GM18520 (cell line): ENCODE data around the gene DCT.

Source experiments
- ATAC-seq: cut with Tn5 transposase; IDR thresholded peaks from one replicate; pipeline ENCODE4 v1.9.1; 2021; ENCODE audit not compliant: unreplicated experiment

Gene DCT

GRCh38 chr13:94454906-94455305, 24.6 kb downstream of the DCT start:
- ATAC-seq = no peak

GRCh38 chr13:94454334-94454733, 25.1 kb downstream of the DCT start:
- no peak for ATAC-seq

- ATAC-seq = no peak
Observed at GRCh38 chr13:94444826-94445225, 34.7 kb downstream of the DCT start.

DNA sequence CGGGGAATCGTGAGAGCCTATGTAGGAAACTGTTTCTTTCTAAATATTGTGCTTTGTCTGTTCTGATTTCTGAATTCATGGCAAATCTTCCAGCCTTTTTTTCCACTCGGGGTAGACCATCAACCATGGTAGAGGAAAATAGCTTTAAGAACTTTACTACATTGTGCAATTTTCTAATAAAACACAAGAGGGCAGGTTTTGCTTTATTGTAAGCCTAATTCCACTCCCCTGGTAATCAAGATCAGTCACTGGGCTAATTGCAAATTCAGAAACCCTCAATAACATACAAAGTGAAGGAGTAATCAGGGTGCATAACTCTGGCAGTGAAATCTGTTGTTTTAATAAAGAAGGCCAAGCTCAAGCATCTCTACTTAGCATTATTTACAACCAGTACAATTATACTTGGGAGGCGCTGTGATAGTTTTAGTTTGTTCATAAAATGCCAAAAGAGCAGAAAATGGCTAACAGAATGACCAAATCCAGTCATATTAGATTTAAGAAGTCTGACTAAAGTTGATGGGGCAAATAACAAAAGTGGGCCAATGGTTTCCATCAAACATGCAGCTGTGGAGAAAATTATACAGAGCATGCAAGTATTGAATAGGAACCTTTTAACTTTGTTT, 43.8 kb downstream of the DCT start:
- ATAC-seq = no peak

DNA sequence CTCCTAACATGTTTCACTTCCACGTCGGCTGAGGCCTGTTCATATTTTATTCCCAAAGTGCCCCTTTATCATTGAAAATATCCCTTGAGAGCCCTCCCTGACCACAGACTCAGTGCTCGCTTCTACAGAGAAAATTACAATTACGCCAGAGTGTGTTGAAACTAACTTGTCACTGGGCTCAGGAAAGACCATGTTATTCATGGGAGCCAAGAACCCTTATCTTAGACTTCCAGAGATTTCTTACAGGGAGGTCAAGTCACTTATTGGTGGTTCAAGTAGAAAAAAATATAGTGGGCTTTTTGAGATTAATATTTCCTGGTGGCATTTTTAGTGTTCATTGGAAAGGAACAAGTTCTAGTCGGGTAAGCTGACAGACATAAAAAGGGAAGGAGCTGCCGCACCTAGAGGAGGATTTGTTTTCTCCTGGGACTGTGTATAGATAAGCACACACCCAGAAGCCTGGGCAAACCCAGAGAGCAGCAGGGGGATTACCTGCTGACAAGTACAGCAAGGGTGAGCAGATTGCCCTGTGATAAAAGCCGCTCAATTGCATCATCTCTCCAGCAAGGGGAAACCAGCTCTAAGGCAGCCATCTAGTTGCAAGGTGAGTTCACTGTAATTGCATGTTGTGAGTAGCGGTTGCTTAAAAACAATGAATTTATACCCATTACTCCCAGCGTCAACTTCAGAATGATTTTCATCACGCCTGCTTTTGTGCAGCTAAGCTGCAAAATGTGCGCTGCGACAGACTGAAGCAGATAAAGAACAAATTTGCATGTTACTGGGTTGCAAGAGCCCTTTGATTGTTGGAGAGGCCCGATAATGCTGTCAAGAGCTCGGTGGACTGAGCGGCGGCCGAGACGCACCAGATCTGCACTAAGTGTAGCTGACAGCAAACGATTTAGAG, 46.2 kb downstream of the DCT start:
- ATAC-seq = peak; percentile 60

GRCh38 chr13:94431987-94432386, 47.5 kb downstream of the DCT start:
- no peak for ATAC-seq

DNA sequence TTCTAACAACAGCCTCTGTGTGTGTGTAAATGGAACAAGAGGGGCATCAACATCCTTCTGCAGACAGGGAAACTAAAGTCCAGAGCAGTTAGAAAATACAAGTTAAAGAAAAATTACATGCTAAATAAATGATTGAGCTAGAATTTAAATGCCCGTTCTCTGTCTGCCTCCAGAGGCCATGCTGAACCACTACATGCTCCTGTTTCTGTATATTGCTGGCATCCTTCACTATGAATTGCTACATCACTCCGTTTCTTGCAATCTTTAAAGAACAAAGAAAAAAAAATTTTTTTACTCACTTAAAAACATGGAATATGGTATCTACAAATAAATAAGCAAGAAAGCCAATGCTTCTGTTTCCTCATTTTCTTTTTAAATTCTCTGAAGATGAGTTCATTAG, 47.9 kb downstream of the DCT start:
- no peak for ATAC-seq

GRCh38 chr13:94427313-94427953, 52.0 kb downstream of the DCT start:
- no peak for ATAC-seq

DNA sequence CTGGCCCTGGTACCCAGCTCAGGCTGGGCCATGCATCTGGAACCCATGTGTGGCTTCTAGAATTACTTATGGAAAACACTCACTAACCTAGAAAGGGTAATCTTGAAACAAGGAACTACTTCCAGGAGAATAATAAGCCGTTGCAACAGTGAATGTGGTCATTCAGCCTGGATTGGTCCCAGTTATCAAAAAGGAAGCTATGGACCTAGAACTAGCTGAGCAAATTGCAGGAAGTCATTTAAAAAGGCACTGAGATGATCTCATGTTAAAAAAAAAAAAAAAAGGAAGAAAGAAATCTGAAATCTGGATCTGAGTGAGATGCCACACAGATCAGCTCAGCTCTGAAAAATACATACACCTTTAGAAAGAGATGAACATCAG, 59.6 kb downstream of the DCT start:
- no peak for ATAC-seq

- peak; percentile 47 for ATAC-seq
Observed at GRCh38 chr13:94419304-94419924, 60.1 kb downstream of the DCT start.

DNA sequence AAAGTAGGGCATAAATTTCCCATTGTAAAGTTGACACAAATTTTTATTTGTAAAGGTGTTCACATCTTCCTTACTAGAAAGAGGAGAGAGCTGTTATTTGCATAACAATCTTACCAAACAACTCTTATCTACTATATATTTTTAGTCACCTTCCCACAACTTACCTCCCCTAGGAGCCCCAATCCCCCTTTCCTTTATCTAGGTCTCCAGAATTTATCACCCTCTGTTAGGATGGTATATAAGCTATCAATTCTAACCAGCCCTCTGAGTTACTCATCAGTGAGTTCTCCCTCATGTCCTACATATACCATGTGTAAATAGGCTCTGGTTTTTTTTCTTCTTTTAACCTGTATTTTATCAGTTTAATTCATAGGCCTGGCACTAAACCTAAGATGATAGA, 62.2 kb downstream of the DCT start:
- ATAC-seq = no peak

DNA sequence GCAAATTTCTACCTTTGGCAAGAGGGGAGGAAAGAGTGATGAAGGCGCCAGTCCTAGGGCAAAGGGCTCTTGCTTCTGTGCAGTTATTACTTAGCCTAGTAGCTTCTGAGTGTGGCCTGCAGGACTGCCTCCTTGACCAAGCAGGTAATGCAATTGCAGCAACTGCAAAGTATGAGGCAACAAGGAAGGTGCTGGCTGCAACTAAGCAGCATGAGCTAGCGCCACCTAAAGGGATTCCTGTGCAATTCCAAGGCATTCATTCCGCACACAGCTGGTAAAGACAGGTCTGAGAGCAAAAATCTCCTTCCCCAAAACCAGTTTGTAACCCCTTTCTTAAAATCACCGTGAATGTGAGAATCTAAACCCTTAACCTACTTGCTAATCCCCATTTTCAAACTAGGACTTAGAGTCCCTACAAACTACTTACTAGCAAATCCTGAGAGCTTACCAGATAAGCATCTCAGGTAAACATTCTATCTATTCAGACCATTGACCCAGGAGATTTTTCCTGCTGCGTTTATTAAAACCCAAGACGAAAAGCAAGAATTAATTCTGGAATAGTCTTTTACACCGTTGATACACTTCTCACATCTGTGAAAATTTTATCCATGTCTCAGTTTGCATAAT, 62.9 kb downstream of the DCT start:
- no peak for ATAC-seq

DNA sequence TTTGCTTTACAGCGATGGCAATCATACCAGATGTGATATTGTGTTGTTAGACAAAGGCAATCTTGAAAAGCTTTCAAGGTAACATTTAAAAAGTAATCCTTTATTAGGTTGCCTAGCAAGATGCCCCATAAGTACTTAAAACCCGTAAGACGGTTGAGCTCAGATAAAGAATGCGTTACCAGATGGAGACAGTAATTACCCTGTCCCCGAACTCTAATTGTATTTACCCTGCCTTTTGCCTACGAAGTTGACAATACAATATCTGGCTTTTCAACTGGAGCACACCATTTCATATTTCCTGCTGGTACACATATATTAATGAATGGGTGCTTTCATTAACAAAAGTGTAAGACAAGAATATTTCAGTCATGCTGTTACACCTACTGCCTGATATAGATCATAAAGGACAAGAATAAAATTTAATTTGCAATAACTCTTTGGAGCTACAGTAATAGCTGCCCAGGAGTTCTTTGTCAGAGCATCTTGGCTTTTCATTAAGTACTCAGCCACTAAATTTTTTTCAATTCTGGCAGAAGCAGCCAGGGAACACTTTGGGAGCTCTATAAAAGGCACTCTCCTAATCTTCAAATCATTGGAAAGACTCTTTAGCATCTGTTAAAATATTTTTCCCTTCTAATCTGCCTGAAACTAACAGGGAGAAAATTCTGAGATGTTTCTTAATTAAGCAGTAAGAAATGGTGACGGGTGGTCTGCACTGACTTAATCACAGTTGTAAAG, 63.8 kb downstream of the DCT start:
- no peak for ATAC-seq

- no peak for ATAC-seq
Observed at GRCh38 chr13:94414708-94415107, 64.8 kb downstream of the DCT start.

DNA sequence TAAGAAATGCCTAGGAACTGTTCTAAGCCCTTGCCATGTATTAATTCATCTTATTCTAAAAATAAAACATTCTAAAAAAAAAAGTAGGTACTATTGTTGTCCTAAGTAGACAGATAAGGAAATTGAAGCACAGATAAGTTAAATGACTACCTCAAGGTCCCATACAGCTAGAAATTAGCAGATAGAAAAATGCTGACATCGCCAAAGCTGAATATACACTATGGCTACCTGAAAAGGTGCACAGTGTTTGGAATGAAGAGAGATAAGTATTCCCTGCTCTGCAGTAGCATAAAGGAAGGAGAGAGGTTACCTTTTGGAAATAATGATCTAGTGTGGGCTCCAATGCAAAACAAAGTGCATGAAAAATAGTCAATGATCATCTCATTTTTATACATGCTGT, 65.3 kb downstream of the DCT start:
- no peak for ATAC-seq

- ATAC-seq = no peak
Observed at GRCh38 chr13:94413598-94413944, 65.9 kb downstream of the DCT start.

GRCh38 chr13:94412870-94413597, 66.4 kb downstream of the DCT start:
- no peak for ATAC-seq

DNA sequence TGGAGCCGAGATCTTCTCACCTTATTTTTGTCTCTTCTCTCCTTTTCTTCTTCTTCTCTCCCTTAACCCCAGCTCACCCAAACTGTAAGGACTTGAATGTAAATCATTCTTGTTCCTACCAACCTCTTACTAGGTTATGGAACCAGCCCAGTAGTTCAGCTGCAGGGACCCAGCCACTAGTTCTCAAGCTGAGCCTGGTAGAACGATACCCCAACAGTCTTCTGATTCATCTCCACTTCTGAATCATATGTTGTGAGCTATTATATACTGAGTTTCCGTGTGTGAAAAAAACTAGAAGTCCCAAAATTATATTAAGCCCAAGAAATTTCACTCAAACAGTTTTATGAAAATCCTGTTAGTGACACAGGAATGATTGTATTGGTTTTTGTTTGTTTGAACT, 67.7 kb downstream of the DCT start:
- ATAC-seq = no peak

- no peak for ATAC-seq
Observed at GRCh38 chr13:94408314-94409036, 71.0 kb downstream of the DCT start.
